SH-SY5Y (cell line): ENCODE measurements around the gene CD151.

Experiments
- GATA2 ChIP-seq: IDR thresholded peaks from 2 replicates; pipeline ENCODE4 v1.6.1; 2011; ENCODE audit warnings: mild to moderate bottlenecking, low read depth, low read length
- GATA3 ChIP-seq: IDR thresholded peaks from 2 replicates; pipeline ENCODE4 v1.6.1; 2011; ENCODE audit warnings: low read depth, mild to moderate bottlenecking, low read length, moderate library complexity

- TF ChIP-seq GATA3 (no peak), GATA2 (no peak)
These were observed 29.3 kb upstream of the CD151 start for GRCh38 chr11:803467-803742.
